ENCODE results near the gene PRKCH. TPM values are rescaled to one million over a fixed set of nuclear protein-coding genes. Genes with fewer than 3 reads are reported as not detected.

The PRKCH gene
- total RNA-seq, 1 experiment from 2014 or later: 10.3 TPM

GRCh38 chr14:61498811-61499210 is 177.4 kb downstream of the PRKCH start (continued):
- TF ChIP-seq IRF1 (CRISPR knock-in tag; IDR thresholded peaks at IDR 0.05) (no peak), RORB (CRISPR knock-in tag; IDR thresholded peaks at IDR 0.05) (no peak), JUN (CRISPR knock-in tag; IDR thresholded peaks at IDR 0.05) (no peak), JAZF1 (CRISPR knock-in tag; IDR thresholded peaks at IDR 0.05) (no peak), ZBTB43 (CRISPR knock-in tag; IDR thresholded peaks at IDR 0.05) (no peak), CBFB (CRISPR knock-in tag; IDR thresholded peaks at IDR 0.05; ENCODE audit: low read depth) (no peak), ZNF671 (CRISPR knock-in tag; IDR thresholded peaks at IDR 0.05) (no peak), GABPB1 (CRISPR knock-in tag; IDR thresholded peaks at IDR 0.05) (no peak), ZNF423 (CRISPR knock-in tag; IDR thresholded peaks at IDR 0.05) (no peak), E2F1 (CRISPR knock-in tag; IDR thresholded peaks at IDR 0.05) (no peak)

- no peaks in the 10 kb centered on the region for H3K36me3 Mint-ChIP-seq
- no peak for ATAC-seq
- peaks cover 5% of the 10 kb centered on the region; the same call in 1 of the 2 replicates for H3K9me3 Mint-ChIP-seq
- ChIA-PET POLR2A (interaction anchor here (0.5 to 1.2 kb wide), 2 partner anchors 34 to 264 kb away, joined by 3 to 6 read pairs; no protein-coding TSS in a partner anchor), CTCF (no interaction called here)
- no peaks in the 10 kb centered on the region for H3K27me3 Mint-ChIP-seq (ENCODE audit: low read depth)
- H3K27ac Mint-ChIP-seq: no peak overlapping the region
- TF ChIP-seq SP1 (CRISPR knock-in tag; conservative IDR thresholded peaks at IDR 0.05) (no peak), AFF4 (CRISPR knock-in tag; IDR thresholded peaks at IDR 0.05; ENCODE audit: borderline replicate concordance) (no peak)
- no peak overlapping the region for H3K4me3 Mint-ChIP-seq
- DNase-seq (ENCODE audit: low spot score): no peak
- H3K4me1 Mint-ChIP-seq: peaks cover 60% of the 10 kb centered on the region
Measured at GRCh38 chr14:61499991-61500390, 178.6 kb downstream of the PRKCH start.

- ATAC-seq: peak; percentile 22
- no peaks in the 10 kb centered on the region for H3K36me3 Mint-ChIP-seq
- POLR2A ChIA-PET: interaction anchor here (0.7 to 1.8 kb wide), 13 partner anchors 9 to 310 kb away, joined by 3 to 11 read pairs (median 5); partner anchors contain the start of genes HIF1A and SYT16
- TF ChIP-seq ZNF138 (CRISPR knock-in tag; conservative IDR thresholded peaks at IDR 0.05) (no peak), E2F1 (CRISPR knock-in tag; IDR thresholded peaks at IDR 0.05) (no peak), MAX (CRISPR knock-in tag; IDR thresholded peaks at IDR 0.05) (no peak), ZNF121 (CRISPR knock-in tag; IDR thresholded peaks at IDR 0.05) (no peak), MLX (CRISPR knock-in tag; IDR thresholded peaks at IDR 0.05) (no peak), AFF4 (CRISPR knock-in tag; IDR thresholded peaks at IDR 0.05; ENCODE audit: borderline replicate concordance) (no peak)
Measured at GRCh38 chr14:61501714-61502458, 180.5 kb downstream of the PRKCH start.

More at GRCh38 chr14:61501714-61502458, 180.5 kb downstream of the PRKCH start:
- H3K4me1 Mint-ChIP-seq: peaks cover 76% of the 10 kb centered on the region
- no peaks in the 10 kb centered on the region for H3K27me3 Mint-ChIP-seq (ENCODE audit: low read depth)
- DNase-seq (ENCODE audit: low spot score): no peak
- no peak overlapping the region for H3K4me3 Mint-ChIP-seq
- peaks cover 5% of the 10 kb centered on the region; the same call in 1 of the 2 replicates for H3K9me3 Mint-ChIP-seq
- CTCF ChIA-PET: interaction anchor here (0.6 to 0.8 kb wide), 3 partner anchors 24 to 218 kb away, joined by 3 to 4 read pairs (median 3); no protein-coding TSS in a partner anchor
- peak overlapping the region; percentile 99 for H3K27ac Mint-ChIP-seq

All from WTC11 (cell line).